Hematopoietic multipotent progenitor cell treated with erythropoietin and hydrocortisone succinate and interleukin-3 and kit ligand, for 15 days (in vitro differentiated cells): ENCODE results near the gene CNTLN.
"Not testable (repeated sequence)": the region's sequence is repeated elsewhere in the genome, so short reads cannot be mapped to it uniquely, and the experiment has no call there.

Experiments
- DNase-seq: peaks from one replicate; pipeline ENCODE4 v3.0.0-alpha.2; 2015; ENCODE audit warnings: low spot score

CNTLN gene

DNA sequence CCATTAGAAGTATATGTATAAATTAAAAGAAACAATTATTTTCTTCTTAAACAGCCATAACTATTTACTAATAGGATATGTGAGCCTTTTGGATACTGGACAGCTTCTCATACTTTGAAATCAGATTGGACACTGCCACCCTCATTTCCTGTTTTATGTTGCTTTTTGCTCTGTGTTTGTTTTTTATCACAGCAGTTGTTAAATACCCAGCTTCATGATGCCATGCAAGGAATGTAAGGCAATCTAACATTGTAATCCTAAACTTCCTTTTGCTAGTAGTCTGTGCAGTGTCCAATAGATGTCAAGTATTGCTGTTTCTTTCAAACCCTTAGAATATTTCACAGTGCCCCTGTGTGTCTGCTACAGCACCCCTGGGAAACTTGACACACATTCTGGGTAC, 56.2 kb downstream of the CNTLN start:
- DNase-seq: no peak

DNA sequence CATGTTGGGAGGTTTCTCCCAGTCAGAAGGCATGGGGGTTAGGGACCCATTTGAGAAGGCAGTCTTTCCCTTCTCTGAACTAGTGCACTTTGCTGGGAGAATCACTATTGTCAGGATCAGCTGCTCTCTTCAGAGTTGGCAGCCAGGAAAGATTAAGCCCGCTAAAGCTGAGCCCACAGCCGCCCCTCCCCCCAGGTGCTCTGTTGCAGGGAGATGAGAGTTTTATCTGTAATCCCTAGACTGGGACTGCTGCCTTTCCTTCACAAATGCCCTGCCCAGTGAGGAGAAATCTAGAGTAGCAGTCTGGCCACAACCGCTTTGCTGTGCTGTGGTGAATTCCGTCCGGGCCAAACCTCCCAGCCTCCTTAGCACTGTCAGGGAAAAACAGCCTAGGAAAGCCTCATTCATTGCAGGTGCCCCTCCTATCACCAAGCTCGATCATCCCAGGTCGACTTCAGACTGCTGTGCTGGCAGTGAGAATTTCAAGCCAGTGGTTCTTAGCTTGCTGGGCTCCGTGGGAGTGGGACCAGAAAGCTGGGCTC, 69.8 kb downstream of the CNTLN start:
- DNase-seq: no peak

DNA sequence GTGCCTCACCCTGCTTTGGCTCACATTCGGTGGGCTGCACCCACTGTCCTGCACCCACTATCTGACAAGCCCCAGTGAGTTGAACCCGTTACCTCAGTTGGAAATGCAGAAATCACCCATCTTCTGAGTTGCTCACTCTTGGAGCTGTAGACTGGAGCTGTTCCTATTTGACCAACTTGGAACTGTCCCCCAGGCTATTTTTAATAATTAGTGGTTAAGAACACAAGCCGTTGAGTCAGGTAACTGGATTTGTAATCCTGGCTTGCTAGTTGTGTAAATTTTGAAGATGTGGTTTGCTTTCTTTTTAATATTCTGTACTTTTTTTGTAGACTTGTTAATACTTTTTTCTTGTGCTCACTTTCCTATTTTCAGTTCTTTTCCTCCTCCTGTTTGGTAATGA, 81.2 kb downstream of the CNTLN start:
- no peak for DNase-seq

DNA sequence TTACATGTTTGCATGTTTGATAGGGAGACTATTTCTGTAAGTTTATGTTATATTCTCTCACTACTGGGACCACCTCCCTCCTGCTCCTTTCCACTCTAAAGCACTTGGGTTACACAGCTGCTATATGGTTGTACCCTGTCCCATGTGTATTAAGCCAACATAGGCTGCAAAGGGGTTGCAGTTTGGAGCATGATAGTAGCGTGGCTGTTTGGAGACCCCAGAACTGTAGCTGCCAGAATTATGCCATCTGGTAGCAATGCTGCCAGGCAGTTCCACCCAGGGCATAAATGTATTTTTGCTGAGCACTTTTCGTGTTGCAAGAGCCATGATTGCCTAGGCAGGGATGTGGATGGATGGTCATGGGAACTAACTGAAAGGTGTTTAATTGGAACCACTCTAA, 81.8 kb downstream of the CNTLN start:
- no peak for DNase-seq

DNA sequence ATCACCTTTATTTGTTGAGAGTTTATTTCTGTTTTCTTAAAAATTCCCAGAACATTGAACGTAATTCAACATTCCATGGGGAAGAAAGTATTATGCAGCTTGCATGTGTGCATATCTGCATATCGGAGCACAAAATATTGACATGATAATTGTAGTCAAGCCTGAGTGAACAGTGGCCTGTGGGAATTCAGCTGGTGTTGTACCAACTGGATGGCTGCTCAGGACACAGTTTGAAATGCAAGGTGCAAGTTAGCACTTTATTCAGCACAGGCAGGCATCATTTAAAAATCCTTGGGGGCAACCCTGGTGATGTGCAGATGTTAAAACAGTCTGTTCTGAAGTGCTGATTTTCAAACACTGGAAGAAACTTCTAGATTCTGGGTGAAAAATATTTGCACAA, 82.4 kb downstream of the CNTLN start:
- no peak for DNase-seq

DNA sequence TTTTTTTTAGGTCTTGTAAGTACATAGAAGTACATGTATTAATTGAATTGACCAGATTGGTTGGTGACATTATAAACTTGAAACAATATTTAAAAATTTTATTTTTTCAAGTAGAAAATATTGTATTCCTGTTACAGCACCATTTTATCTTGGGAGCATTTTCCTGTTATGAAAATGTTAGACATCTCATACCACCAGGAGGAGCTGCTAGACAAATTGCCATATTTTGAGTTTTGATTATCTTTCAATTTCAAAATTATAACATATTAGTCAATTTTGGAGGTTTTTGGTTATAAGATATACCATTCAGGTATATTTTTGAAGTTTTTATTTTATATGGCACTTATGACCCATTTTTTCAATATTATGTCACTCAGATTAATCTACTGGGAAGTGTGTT, 84.4 kb downstream of the CNTLN start:
- no peak for DNase-seq

DNA sequence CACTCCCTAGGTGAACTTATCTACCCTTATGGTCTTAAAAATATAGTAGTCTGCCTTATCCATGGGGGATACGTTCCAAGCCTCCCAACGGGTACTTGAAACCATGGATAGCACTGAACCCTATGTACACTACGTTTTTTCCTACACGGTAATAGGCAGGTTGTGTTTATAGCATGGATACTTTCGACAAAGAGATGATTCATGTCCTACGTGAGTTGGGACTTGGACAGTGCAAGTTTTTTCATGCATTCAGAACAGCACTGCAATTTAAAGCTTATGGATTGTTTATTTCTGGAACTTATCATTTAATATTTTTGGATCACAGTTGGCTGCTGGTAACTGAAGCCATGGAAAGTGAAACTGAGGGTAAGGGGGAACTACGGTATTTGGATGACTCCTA, 88.1 kb downstream of the CNTLN start:
- DNase-seq: no peak

DNA sequence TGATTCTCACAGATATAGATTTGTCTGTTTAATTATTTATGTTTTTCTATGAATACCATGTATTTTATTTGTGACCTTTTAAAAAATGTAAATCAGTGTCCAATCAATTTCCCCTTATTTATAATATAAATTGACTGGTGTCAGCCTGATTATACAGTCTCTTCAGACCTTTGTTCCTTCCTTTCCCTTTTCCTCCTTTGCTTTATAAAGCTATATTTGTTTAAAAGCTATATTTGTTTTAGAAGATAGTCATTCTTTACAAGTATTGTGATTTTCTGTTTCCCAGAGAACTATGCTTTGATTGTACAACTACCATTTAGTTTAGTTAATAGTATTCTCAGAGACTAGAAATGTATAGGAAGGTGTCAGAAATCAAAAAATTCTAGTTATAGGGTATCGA, 90.6 kb downstream of the CNTLN start:
- no peak for DNase-seq

DNA sequence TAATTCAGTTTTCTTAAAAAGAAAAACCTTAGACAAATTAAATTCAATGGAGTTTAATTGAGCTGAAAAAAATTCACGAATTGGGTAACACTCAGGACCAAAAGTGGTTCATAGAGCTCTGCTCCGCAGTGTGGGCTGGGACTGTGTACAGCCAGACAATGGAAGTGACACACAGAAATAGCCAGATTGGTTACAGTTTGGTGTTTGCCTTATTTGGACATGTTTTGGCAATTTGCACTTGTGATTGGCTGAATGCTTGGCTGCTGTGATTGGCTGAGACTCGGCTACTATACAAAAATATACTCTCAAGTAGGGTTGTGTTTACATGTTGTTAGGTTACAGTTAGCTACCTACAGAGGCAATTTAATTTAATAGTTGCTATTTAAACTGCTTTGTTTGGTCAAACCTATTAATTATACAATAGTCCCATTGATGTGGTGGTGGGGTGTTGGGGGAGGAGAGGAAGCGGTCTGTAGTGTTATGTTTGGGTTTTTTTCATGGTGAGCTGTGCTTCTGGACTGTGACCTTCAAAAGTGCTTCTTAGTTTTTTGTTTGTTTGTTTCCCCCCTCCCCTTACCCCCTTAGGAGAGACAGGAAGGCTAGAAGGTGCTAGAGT, 95.2 kb downstream of the CNTLN start:
- DNase-seq: no peak

DNA sequence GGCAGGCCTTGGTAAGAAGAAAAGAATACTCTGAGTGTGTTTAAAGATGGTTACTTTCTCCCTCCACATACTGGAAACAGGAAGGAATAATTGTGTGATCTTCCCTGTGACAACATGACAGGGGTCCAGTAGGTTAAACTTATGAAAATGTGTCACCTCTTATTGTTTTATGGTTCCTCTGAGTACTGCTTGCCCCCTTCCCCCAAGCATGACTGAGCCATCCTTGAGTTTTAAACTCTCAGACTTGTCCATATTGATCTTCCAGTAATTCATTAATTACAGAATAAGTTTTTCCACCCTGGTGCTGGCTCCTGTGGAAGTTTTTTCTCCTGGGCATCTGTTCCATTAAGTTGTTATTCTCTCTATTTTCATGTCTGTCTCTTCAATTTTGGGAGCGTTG, 95.8 kb downstream of the CNTLN start:
- no peak for DNase-seq

DNA sequence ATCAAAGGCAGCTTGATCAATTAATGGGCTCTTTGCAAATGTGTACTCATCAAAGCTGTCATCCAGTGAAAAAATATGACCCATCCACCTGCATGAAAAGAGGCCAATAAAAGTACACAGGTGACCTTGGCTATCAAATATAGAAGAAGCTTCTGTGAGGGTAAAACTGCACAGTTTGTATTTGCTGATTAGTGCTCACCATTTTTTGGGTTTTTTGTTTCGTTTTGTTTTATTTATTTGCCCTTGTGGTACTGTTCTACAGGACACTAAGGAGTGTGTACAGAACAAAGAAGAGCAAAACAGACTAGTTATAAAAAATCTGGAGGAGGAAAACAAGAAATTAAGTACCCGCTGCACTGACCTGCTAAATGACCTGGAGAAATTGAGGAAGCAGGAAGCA, 101.3 kb downstream of the CNTLN start:
- no peak for DNase-seq

DNA sequence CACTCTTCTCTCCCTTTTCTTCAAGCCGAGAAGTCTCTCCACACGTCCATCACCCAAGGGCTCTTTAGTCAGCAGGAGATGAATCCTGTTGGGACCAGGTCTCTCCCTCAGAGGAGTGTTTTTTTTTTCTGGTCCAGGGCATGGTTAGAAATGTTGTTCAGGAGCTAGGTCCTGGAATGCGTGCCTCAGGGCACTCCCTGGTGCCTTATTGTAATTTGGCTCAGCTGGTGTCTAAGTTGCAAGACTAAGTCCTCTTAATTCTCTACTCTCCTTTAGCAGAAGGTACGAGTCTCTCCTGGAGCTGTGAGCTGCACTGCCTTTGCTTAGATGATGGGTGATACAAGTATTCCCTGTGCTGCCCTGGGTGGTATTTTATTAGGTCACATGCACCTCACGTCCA, 111.9 kb downstream of the CNTLN start:
- DNase-seq: no peak

DNA sequence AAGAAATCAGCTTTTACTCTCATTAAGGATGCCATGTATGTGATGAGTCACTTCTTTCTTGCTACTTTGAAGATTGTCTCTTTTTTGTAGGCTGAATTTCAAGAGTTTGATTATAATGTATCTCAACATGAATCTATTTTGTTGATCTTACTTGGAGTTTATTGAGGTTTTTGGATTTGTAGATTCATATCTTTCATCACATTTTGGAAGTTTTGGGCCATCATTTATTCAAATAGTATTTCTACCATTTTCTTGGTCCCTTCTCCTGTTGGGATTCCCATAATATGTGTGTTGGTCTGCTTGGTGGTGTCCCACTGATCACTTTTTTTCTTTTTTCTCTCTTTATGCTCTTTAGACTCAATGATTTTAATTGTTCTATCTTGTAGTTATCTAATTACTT, 116.3 kb downstream of the CNTLN start:
- DNase-seq: no peak

DNA sequence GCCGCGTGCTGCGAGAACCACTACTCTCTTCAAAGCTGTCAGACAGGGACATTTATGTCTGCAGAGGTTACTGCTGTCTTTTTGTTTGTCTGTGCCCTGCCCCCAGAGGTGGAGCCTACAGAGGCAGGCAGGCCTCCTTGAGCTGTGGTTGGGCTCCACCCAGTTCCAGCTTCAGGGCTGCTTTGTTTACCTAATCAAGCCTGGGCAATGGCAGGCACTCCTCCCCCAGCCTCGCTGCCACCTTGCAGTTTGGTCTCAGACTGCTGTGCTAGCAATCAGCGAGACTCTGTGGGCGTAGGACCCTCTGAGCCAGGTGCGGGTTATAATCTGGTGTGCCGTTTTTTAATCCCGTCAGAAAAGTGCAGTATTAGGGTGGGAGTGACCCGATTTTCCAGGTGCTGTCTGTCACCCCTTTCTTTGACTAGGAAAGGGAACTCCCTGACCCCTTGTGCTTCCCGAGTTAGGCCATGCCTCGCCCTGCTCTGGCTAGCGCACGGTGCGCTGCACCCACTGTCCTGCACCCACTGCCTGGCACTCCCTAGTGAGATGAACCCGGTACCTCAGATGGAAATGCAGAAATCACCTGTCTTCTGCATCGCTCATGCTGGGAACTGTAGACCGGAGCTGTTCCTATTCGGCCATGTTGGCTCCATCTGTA, 133.8 kb downstream of the CNTLN start:
- not testable (repeated sequence) for DNase-seq

DNA sequence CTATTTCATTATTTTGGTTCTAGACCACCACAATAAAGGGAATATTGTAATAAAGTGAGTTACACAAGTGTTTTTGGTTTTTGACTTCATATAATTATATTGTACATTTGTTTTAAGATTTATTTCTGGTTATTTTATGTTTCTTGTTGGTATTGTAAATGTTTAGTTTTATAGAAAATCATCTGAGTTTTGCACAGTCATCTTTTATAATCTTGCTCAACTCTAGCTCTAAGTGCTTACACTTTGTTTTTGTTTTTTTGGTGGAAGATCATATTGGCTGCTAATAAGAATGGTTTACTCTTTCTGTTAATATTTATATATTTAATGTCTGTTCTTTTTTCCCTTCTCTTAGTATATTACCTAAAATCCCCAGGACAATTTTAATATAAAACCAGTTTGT, 135.0 kb downstream of the CNTLN start:
- DNase-seq: no peak

DNA sequence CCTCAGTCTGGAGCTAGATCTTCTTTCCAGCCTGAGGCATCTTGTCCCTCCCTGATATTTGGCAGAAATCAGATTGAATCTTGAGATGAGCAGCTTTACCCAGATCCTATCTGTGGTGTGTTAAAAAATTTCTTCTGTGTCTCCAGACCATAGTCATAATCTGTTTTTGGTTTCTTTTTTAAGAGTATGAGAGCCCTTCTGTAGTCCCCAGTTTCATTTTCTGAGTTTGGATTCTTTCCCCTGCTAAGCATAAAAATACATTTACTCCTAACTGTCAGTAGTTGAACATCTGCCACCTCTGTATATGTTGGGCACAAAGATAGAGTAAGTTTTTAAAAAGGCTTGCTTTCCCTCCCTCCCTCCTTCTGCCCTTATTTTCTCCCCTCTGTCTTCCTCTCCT, 137.7 kb downstream of the CNTLN start:
- no peak for DNase-seq

DNA sequence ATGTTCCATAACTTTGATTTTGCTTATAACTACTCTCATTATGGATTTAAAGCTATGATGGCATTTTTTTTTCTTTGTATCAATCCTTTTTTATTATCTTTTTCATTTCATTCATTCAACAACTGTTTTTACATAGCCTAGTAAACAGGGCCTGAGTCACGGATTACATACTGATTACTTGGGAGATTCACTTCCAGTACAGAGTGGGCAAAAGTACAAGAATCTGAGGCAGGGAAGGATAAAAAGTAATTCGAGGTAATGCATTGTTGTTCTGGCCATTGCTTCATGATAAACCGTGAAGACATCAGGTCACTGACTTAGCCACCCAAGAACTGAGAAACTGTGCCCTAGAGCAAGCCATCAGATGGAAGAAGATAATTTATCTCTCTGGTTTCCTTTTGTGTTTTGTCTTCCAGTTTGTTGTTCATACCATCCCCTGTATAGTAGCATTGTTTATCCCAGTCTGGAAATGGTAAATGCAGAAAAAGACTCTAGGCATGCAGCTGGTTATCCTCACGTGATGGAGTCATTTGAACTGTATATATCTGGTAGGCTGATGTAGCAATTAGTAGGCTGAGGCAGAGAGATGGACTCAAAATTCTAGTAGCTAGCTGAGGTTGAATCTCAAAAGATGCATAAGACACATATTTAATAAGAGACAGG, 145.6 kb downstream of the CNTLN start:
- no peak for DNase-seq

DNA sequence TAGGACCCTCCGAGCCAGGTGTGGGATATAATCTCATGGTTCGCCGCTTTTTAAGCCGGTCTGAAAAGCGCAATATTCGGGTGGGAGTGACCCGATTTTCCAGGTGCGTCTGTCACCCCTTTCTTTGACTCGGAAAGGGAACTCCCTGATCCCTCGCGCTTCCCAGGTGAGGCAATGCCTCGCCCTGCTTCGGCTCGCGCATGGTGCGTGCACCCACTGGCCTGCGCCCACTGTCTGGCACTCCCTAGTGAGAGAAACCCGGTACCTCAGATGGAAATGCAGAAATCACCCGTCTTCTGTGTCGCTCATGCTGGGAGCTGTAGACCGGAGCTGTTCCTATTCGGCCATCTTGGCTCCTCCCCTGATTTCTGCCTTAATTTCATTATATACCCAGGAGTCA, 155.8 kb downstream of the CNTLN start:
- DNase-seq: not testable (repeated sequence)

DNA sequence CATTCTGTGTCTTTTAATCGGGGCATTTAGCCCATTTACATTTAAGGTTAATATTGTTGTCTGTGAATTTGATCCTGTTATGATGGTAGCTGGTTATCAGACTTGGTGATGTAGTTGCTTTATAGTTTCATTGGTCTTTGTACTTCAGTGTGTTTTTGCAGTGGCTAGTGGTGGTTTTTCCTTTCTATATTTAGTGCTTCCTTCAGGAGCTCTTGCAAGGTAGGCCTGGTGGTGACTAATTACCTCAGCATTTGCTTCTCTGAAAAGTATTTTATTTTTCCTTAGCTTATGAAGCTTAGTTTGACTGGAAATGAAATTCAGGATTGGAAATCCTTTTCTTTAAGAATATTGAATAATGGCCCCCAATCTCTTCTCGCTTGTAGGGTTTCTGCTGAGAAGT, 156.9 kb downstream of the CNTLN start:
- no peak for DNase-seq

DNA sequence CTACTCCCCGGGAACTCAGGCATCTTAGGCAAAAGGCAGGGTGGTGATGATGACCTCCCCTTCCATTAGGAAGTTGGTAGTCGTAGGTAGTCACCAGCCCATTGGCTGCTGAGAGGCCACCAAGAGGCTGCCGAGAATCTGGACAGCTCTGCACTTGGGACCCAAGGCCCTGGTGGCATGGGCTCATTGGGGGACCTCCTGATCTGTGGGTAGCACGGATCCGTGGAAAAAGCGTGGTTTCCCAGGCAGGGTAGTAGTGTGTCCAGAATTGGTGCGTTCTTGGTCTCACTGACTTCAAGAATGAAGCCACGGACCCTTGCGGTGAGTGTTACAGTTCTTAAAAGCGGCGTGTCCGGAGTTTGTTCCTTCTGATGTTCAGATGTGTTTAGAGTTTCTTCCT, 158.8 kb downstream of the CNTLN start:
- no peak for DNase-seq

DNA sequence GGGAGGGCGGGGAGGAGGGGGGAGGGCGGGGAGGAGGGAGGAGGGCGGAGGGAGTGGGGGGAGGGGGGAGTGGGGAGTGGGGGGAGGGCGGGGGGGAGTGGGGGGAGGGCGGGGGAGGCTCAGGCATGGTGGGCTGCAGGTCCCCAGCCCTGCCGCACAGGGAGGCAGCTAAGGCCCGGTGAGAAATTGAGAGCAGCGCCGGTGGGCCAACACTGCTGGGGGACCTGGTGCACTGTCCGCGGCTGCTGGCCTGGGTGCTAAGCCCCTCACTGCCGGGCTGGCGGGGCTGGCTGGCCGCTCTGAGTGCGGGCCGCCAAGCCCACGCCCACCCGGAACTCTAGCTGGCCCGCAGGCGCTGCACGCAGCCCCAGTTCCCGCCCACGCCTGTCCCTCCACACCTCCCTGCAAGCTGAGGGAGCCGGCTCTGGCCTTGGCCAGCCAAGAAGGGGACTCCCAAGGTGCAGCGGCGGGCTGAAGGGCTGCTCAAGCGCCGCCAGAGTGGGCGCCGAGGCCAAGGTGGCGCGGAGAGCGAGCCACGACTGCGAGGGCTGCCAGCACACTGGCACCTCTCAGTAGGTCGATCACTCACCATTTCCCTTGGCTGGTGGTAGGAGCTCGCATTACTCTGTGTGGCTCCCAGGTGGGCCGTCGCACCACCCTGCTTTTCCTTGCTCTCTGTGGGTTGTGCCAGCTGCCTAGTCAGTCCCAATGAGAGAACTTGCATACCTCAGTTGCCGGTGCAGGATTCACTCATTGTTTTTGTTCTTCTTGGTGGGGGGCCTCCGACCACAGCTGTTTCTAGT, 160.2 kb downstream of the CNTLN start:
- DNase-seq: no peak

DNA sequence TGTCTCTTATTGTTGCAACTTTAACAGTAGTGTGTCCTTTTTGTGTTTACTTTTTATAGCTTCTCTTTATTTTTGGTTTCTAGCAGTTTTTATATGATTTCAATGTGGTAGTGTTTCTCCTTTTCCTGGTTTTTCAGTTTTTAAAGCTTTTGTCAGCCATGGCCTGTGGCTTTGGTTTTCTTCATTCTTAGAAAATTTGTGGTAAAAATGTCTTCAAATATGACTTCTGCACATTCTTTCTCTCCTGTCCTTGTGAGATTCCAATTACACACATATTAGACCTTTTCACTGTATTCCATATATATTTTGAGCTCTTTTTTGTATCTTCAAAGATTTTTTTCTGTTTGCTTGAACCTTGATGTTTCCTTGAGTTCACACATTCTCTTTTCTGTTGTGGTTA, 180.5 kb downstream of the CNTLN start:
- DNase-seq: no peak
